SK-N-SH (cell line): Measurements from ENCODE around the gene ATP2B1. TPM values are rescaled to one million over a fixed set of nuclear protein-coding genes. Genes with fewer than 3 reads are reported as not detected.
A peak's percentile ranks its signal among the peaks of the same experiment; 100 is the strongest.

Experiments
- CTCF ChIA-PET: fragments of 300-600, 350-600 bp; formaldehyde crosslinking; extraction: SDS; loops from one replicate; lab custom pipeline; 2021; lab: Yijun Ruan, JAX
- POLR2A ChIA-PET: fragments of 350-600 bp; sonication (Branson Sonifier 250); formaldehyde crosslinking; extraction: SDS; loops from one replicate; lab custom pipeline; 2020; ENCODE audit warnings: antibody characterized with exemption, inconsistent platforms; lab: Yijun Ruan, JAX
- DNase-seq: peaks from one replicate; pipeline ENCODE4 v3.0.0; 2012
- H2AFZ ChIP-seq: fragments of 200-600 bp; sonication (generic); 2 replicates; pipeline ENCODE4 v1.8.1; 2016; ENCODE audit warnings: antibody characterized with exemption, mild to moderate bottlenecking, low read depth
- H3F3A ChIP-seq: fragments of 200-600 bp; sonication (generic); replicated peaks from 2 replicates; pipeline ENCODE3; 2016; ENCODE audit warnings: antibody characterized with exemption, mild to moderate bottlenecking; ENCODE audit not compliant: insufficient read depth
- H3K27ac ChIP-seq, 2 experiments: fragments of 200-500 bp in 1 of 2; fragments of 200-600 bp in 1 of 2; sonication (Bioruptor generic) in 1 of 2; sonication (generic), shearing (Covaris generic) in 1 of 2; 2 replicates each; pipeline versions ENCODE4 v1.5.1 to v1.6.1; 2014 to 2016; ENCODE audit warnings: low read depth in 2 of 2, inconsistent platforms in 1 of 2, low read length in 1 of 2, mild to moderate bottlenecking in 1 of 2, mixed read lengths in 1 of 2
- H3K27me3 ChIP-seq: fragments of 200-600 bp; sonication (generic), shearing (Covaris generic); 2 replicates; pipeline ENCODE4 v1.6.1; 2016; ENCODE audit warnings: mixed run types; ENCODE audit not compliant: insufficient read depth
- H3K36me3 ChIP-seq, 2 experiments: fragments of 200-500 bp in 1 of 2; fragments of 200-600 bp in 1 of 2; sonication (Bioruptor generic) in 1 of 2; sonication (generic) in 1 of 2; replicated peaks in 1 of 2; 2 replicates each; pipeline versions ENCODE3 to v1.5.1; 2014 to 2016; ENCODE audit warnings: low read length in 1 of 2, mild to moderate bottlenecking in 1 of 2; ENCODE audit not compliant: insufficient read depth in 2 of 2, control insufficient read depth in 1 of 2
- H3K4me1 ChIP-seq, 2 experiments: fragments of 200-500 bp in 1 of 2; fragments of 200-600 bp in 1 of 2; sonication (Bioruptor generic) in 1 of 2; sonication (generic), shearing (Covaris generic) in 1 of 2; 2 replicates each; pipeline versions ENCODE4 v1.5.1 to v1.6.1; 2014 to 2016; ENCODE audit warnings: low read depth in 1 of 2, low read length in 1 of 2, mixed run types in 1 of 2; ENCODE audit not compliant: insufficient read depth in 2 of 2, control insufficient read depth in 1 of 2
- H3K4me2 ChIP-seq: fragments of 200-600 bp; sonication (generic), shearing (Covaris generic); 2 replicates; pipeline ENCODE4 v1.6.1; 2017; ENCODE audit warnings: mixed run types
- H3K4me3 ChIP-seq, 2 experiments: fragments of 200-500 bp in 1 of 2; fragments of 200-600 bp in 1 of 2; sonication (Bioruptor generic) in 1 of 2; sonication (generic), shearing (Covaris generic) in 1 of 2; 2 replicates each; pipeline versions ENCODE4 v1.5.1 to v1.8.1; 2014 to 2016; ENCODE audit warnings: low read depth in 2 of 2, inconsistent platforms in 1 of 2, low read length in 1 of 2, mild to moderate bottlenecking in 1 of 2, mixed read lengths in 1 of 2, moderate library complexity in 1 of 2
- H3K79me2 ChIP-seq: fragments of 200-600 bp; sonication (generic); 2 replicates; pipeline ENCODE4 v1.8.1; 2017; ENCODE audit warnings: mild to moderate bottlenecking; ENCODE audit not compliant: insufficient read depth
- H3K9ac ChIP-seq: fragments of 200-600 bp; sonication (generic); 2 replicates; pipeline ENCODE4 v1.6.1; 2017; ENCODE audit warnings: mixed run types
- H3K9me2 ChIP-seq: fragments of 200-600 bp; sonication (generic); 2 replicates; pipeline ENCODE4 v1.6.1; 2017; ENCODE audit warnings: mixed run types
- H3K9me3 ChIP-seq: fragments of 200-600 bp; sonication (generic); 2 replicates; pipeline ENCODE4 v1.6.1; 2017; ENCODE audit warnings: mixed run types, mild to moderate bottlenecking, moderate library complexity
- H4K20me1 ChIP-seq: fragments of 200-600 bp; sonication (generic); 2 replicates; pipeline ENCODE4 v1.6.1; 2017; ENCODE audit warnings: mild to moderate bottlenecking, mixed run types; ENCODE audit not compliant: insufficient read depth
- CTCF ChIP-seq: fragments of 200-600 bp; sonication (generic); IDR thresholded peaks from 2 replicates; pipeline ENCODE4 v1.6.1; 2017; ENCODE audit warnings: antibody characterized with exemption, mild to moderate bottlenecking, moderate library complexity
- FOXJ3 ChIP-seq: sonication (generic); formaldehyde crosslinking; IDR thresholded peaks from 2 replicates; pipeline ENCODE4 v1.5.1; 2020; ENCODE audit warnings: mild to moderate bottlenecking, missing genetic modification reagents
- IRF3 ChIP-seq: fragments of 150-350 bp; IDR thresholded peaks from 2 replicates; pipeline ENCODE4 v1.6.1; 2016; ENCODE audit warnings: mild to moderate bottlenecking, low read depth, low read length
- RAD21 ChIP-seq: IDR thresholded peaks from 2 replicates; pipeline ENCODE4 v1.6.1; 2012; ENCODE audit warnings: mild to moderate bottlenecking, low read length
- SIN3A ChIP-seq: IDR thresholded peaks from 2 replicates; pipeline ENCODE4 v1.6.1; 2012; ENCODE audit warnings: low read depth, mild to moderate bottlenecking, low read length, moderate library complexity, borderline replicate concordance
- SMC3 ChIP-seq: IDR thresholded peaks from 2 replicates; pipeline ENCODE4 v1.6.1; 2012; ENCODE audit warnings: low read depth, low read length, improper control_type of control experiment
- TEAD4 ChIP-seq: IDR thresholded peaks from 2 replicates; pipeline ENCODE4 v1.4.0; 2012; ENCODE audit warnings: mild to moderate bottlenecking, borderline replicate concordance; ENCODE audit not compliant: insufficient read depth
- WGBS: methylation state at CpG from one replicate; pipeline ENCODE4 v1.1.6; 2017; ENCODE audit warnings: low lambda C conversion rate; 5-methylcytosine and 5-hydroxymethylcytosine counted together
- polyA plus RNA-seq, 3 experiments: library from polyadenylated mRNA; depleted of rRNA; stranded (reverse); fragments of >200 nt; gene quantifications; 2 replicates each; pipeline ENCODE4 v1.2.3, GENCODE V29; 2012

ATP2B1 gene
- polyA plus RNA-seq, 1 of the 3 experiments (the other 2 are of a cell fraction) = 4.3 TPM

DNA sequence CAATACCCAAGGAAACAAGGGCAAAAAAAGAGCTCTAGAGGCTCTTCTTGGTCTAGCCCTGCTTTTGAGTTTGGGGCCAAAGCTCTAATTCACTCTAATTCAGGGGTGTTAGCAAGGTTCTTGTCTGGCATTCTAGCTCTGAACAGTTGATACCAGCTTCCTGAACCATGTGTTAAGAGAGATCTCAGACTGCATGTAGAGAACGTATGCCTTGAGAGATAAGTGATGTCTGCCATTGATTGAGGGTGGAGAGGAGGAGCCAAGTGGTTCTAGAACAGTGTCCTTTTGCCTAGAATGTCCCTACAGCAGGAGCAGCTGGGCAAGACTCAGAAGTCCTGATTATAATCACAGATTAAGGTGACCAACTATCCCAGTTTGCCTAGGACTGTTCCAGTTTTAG, 164.6 kb downstream of the ATP2B1 start:
- 88% methylated on average over 1 of the region's 1 CpG for WGBS
- ChIA-PET CTCF (interaction anchor here (0.6 to 5.9 kb wide), 30 partner anchors 9 to 1415 kb away, joined by 3 to 29 read pairs (median 4); partner anchors contain the start of genes GALNT4 and POC1B), POLR2A (interaction anchor here (1.0 kb wide), 1 partner anchor 18 kb away, joined by 3 read pairs; the partner anchor contains the start of gene POC1B)
- no peak for DNase-seq
- Histone ChIP-seq H4K20me1 (no peaks in the 10 kb centered on the region), H3K4me2 (no peak overlapping the region), H3F3A (no peaks in the 10 kb centered on the region), H3K9ac (no peak overlapping the region), H3K27me3 (no peaks in the 10 kb centered on the region), H3K36me3 (no peaks in the 10 kb centered on the region), H3K4me1 (peaks cover 0 to 5% of the 10 kb centered on the region in 2 experiments; a peak in 3 of 4 replicates), H2AFZ (no peak overlapping the region), H3K4me3 (no peak overlapping the region), H3K79me2 (no peaks in the 10 kb centered on the region), H3K9me2 (no peaks in the 10 kb centered on the region), H3K9me3 (no peaks in the 10 kb centered on the region), H3K27ac (no peak overlapping the region)
- no peak for TF ChIP-seq IRF3
- TF ChIP-seq SIN3A = no peak
- TF ChIP-seq FOXJ3 (CRISPR knock-in tag) = no peak

DNA sequence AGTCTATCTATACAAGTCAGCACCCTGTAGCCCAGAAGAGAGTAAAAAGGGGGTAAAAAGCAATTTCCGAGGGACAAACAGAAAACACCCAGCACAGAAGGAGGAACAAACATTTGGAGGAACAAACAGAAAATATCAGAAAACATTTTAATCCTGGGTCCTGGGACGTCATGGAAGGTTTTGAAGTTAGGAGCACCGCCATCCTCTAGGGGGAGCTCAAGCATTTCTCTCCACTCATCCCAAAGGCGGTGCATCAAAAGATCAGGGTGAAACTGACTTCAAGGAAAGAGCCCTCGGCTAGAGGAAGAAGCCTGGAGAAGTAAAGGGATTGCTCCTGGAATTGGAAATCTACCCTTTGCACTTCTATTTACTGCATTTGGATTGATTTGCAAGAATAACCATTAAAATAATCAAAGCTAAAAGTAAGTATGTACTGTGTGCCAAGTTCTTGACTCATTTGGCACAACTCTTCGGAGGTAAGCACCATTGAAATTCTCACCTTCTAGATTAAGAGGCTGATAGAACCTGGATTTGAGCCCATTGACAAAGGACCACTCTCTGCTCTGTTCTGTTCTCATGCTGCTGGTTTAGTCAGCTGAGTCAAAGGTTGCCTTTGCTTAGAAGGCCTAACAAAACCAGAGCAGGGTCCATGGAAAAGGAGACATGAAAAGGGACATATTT, 165.6 kb downstream of the ATP2B1 start:
- H2AFZ ChIP-seq = no peak overlapping the region
- no peaks in the 10 kb centered on the region for H3K79me2 ChIP-seq
- peak; percentile 98 for TF ChIP-seq RAD21
- TF ChIP-seq IRF3 = no peak
- TF ChIP-seq SMC3 = peak; percentile 89
- TF ChIP-seq CTCF = peak; percentile 93
- TF ChIP-seq TEAD4 = no peak
- no peak overlapping the region for H3K27ac ChIP-seq
- no peaks in the 10 kb centered on the region for H3K36me3 ChIP-seq
- H3K9me2 ChIP-seq = no peaks in the 10 kb centered on the region
- peaks cover 0 to 5% of the 10 kb centered on the region in 2 experiments; a peak in 3 of 4 replicates for H3K4me1 ChIP-seq
- 19% methylated on average over 6 of the region's 6 CpGs for WGBS
- DNase-seq = peak; percentile 63
- no peak overlapping the region for H3K4me3 ChIP-seq
- H3K27me3 ChIP-seq = no peaks in the 10 kb centered on the region
- no peaks in the 10 kb centered on the region for H4K20me1 ChIP-seq
- no peak overlapping the region for H3K9ac ChIP-seq
- CTCF ChIA-PET = interaction anchor here (0.6 to 5.9 kb wide), 46 partner anchors 9 to 1416 kb away, joined by 3 to 29 read pairs (median 4); partner anchors contain the start of genes GALNT4 and POC1B
- H3K9me3 ChIP-seq = no peaks in the 10 kb centered on the region
- no peaks in the 10 kb centered on the region for H3F3A ChIP-seq
- no peak overlapping the region for H3K4me2 ChIP-seq
- POLR2A ChIA-PET = no interaction called here
